Measurements from ENCODE around the gene HOOK1.

DNA sequence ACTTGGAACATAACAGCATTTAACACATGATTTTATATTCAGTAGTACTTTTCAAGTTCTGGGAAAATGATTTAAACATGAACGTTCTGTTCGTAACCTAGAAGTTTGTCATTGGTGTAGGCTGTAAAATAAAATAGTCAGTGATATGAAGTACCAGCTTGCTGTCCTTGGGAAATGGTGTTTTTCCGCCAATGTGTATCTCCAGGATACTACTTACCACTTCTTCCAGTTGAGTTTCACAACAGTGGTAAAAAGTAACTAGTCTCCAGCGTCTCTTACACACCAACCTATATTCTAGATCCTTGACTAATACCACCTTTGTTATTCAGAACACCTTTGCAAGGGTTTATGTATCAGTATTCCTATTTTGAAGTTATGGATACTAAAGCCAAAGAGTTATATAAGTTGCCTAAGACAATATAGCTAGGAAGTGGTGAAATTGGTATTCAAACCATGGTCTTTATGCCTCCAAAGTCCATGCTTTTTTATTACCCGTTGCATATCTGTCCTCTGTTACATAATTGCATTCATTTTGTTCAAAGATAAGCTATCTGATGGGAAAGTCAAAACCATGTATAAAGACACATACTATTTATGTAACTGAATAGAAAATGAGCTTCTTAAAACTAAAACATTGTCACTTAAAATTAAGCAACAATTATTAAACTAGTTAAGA is 43.1 kb downstream of the HOOK1 start:
- no peak for TF ChIP-seq YY1 (IDR thresholded peaks at IDR 0.05; ENCODE audit: insufficient read depth, insufficient read length)
- no peak for TF ChIP-seq ZNF274 (IDR thresholded peaks at IDR 0.05; ENCODE audit: low read depth, low read length)
